A549 (cell line): ENCODE measurements around the gene CHCHD6.

Experiments used
- CEBPB ChIP-seq, 2 experiments: fragments of >200 bp in 1 of 2; sonication (Bioruptor Twin) in 1 of 2; formaldehyde crosslinking in 1 of 2; IDR thresholded peaks; 2 replicates each; pipeline ENCODE4 v1.6.1; 2012 to 2016
- EHF ChIP-seq: fragments of 250-450 bp; sonication (Bioruptor Pico); IDR thresholded peaks from 2 replicates; pipeline ENCODE4 v1.5.0; 2020; ENCODE audit warnings: mild to moderate bottlenecking
- ESRRA ChIP-seq: fragments of 150-350 bp; IDR thresholded peaks from 2 replicates; pipeline ENCODE4 v1.6.1; 2014; ENCODE audit warnings: mild to moderate bottlenecking, low read length, borderline replicate concordance
- HOXB5 ChIP-seq: fragments of 250-450 bp; sonication (Bioruptor Pico); IDR thresholded peaks from 2 replicates; pipeline ENCODE4 v1.5.0; 2020; ENCODE audit warnings: mild to moderate bottlenecking, moderate library complexity
- JUN ChIP-seq, 2 experiments: fragments of >200 bp; sonication (Bioruptor Twin); formaldehyde crosslinking; IDR thresholded peaks; 2 replicates in 1 of 2; 3 replicates in 1 of 2; pipeline ENCODE4 v1.6.1; 2016 to 2017
- POLR2A ChIP-seq: IDR thresholded peaks from 2 replicates; pipeline ENCODE4 v1.6.1; 2012; ENCODE audit warnings: mild to moderate bottlenecking, low read length
- RAD21 ChIP-seq, 2 experiments: fragments of >200 bp in 1 of 2; sonication (Bioruptor Twin) in 1 of 2; formaldehyde crosslinking in 1 of 2; IDR thresholded peaks in 1 of 2; conservative IDR thresholded peaks in 1 of 2; 2 replicates in 1 of 2; 3 replicates in 1 of 2; pipeline ENCODE4 v1.6.1; 2012 to 2018; ENCODE audit warnings: inconsistent platforms in 1 of 2
- SMC3 ChIP-seq: fragments of >200 bp; sonication (Bioruptor Twin); formaldehyde crosslinking; IDR thresholded peaks from 3 replicates; pipeline ENCODE4 v1.6.1; 2018; ENCODE audit warnings: inconsistent platforms
- TF ChIP-seq, protein P1 (sequence below): fragments of 450-650 bp; IDR thresholded peaks from 2 replicates; pipeline ENCODE4 v1.6.1; 2014; ENCODE audit warnings: antibody characterized with exemption
- TF ChIP-seq, protein P2 (sequence below): fragments of >200 bp; sonication (Bioruptor Twin); formaldehyde crosslinking; IDR thresholded peaks from 3 replicates; pipeline ENCODE4 v1.5.1; 2016
- TF ChIP-seq, protein P3 (sequence below): IDR thresholded peaks from 2 replicates; pipeline ENCODE4 v1.6.1; 2012
- TF ChIP-seq, protein P4 (sequence below): fragments of >200 bp; sonication (Bioruptor Twin); formaldehyde crosslinking; IDR thresholded peaks from 3 replicates; pipeline ENCODE4 v1.6.1; 2016

DNA sequence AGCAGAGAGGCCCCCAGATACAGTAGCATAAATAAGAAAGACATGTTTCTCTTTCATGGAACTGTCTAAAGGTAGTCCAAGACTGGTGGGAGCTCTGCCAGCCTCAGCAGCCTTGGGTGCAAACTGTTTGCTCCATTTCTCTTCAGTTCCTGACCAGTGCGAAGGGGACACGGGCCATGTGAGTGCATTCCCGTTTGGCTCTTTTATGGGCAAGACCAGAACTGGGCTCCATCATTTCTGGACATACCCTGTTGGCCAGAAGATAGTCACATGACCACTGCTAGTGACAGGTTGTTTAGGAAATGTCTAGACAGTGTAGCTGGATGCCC is 45.5 kb downstream of the CHCHD6 start:
- TF ChIP-seq RAD21 (conservative IDR thresholded peaks at IDR 0.05 in 1 of 2, IDR thresholded peaks at IDR 0.05 in 1 of 2) (no peak), JUN (IDR thresholded peaks at IDR 0.05) (no peak), POLR2A (no peak), SMC3 (no peak), EHF (CRISPR knock-in tag) (no peak), HOXB5 (CRISPR knock-in tag) (no peak), ESRRA (no peak), CEBPB (IDR thresholded peaks at IDR 0.05) (no peak)
- TF ChIP-seq, protein P1, sequence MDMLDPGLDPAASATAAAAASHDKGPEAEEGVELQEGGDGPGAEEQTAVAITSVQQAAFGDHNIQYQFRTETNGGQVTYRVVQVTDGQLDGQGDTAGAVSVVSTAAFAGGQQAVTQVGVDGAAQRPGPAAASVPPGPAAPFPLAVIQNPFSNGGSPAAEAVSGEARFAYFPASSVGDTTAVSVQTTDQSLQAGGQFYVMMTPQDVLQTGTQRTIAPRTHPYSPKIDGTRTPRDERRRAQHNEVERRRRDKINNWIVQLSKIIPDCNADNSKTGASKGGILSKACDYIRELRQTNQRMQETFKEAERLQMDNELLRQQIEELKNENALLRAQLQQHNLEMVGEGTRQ = no peak
- TF ChIP-seq, protein P2, sequence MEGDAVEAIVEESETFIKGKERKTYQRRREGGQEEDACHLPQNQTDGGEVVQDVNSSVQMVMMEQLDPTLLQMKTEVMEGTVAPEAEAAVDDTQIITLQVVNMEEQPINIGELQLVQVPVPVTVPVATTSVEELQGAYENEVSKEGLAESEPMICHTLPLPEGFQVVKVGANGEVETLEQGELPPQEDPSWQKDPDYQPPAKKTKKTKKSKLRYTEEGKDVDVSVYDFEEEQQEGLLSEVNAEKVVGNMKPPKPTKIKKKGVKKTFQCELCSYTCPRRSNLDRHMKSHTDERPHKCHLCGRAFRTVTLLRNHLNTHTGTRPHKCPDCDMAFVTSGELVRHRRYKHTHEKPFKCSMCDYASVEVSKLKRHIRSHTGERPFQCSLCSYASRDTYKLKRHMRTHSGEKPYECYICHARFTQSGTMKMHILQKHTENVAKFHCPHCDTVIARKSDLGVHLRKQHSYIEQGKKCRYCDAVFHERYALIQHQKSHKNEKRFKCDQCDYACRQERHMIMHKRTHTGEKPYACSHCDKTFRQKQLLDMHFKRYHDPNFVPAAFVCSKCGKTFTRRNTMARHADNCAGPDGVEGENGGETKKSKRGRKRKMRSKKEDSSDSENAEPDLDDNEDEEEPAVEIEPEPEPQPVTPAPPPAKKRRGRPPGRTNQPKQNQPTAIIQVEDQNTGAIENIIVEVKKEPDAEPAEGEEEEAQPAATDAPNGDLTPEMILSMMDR = no peak
- TF ChIP-seq, protein P3, sequence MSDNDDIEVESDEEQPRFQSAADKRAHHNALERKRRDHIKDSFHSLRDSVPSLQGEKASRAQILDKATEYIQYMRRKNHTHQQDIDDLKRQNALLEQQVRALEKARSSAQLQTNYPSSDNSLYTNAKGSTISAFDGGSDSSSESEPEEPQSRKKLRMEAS = no peak
- TF ChIP-seq, protein P4, sequence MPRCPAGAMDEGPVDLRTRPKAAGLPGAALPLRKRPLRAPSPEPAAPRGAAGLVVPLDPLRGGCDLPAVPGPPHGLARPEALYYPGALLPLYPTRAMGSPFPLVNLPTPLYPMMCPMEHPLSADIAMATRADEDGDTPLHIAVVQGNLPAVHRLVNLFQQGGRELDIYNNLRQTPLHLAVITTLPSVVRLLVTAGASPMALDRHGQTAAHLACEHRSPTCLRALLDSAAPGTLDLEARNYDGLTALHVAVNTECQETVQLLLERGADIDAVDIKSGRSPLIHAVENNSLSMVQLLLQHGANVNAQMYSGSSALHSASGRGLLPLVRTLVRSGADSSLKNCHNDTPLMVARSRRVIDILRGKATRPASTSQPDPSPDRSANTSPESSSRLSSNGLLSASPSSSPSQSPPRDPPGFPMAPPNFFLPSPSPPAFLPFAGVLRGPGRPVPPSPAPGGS = no peak
